NCI-H748 (cell line): Measurements from ENCODE around the gene TTC24.

Experiments
- DNase-seq: peaks from one replicate; lab custom pipeline; 2025; ENCODE audit not compliant: unreplicated experiment; lab: John Stamatoyannopoulos, UW

TTC24 gene

GRCh38 chr1:156553860-156554485 is 25.6 kb upstream of the TTC24 start:
- no peak for DNase-seq

- DNase-seq, result no peak
These were observed 24.6 kb upstream of the TTC24 start for GRCh38 chr1:156554971-156555370.

GRCh38 chr1:156555715-156556114 is 23.8 kb upstream of the TTC24 start:
- DNase-seq, result no peak

- no peak for DNase-seq
These were observed 23.2 kb upstream of the TTC24 start for GRCh38 chr1:156556354-156556753.

- no peak for DNase-seq
These were observed 20.3 kb upstream of the TTC24 start for GRCh38 chr1:156559086-156559796.

- DNase-seq, result no peak
These were observed 19.6 kb upstream of the TTC24 start for GRCh38 chr1:156559797-156560385.

GRCh38 chr1:156560585-156561163 is 18.8 kb upstream of the TTC24 start:
- no peak for DNase-seq

GRCh38 chr1:156565519-156565918 is 14.0 kb upstream of the TTC24 start:
- no peak for DNase-seq

- no peak for DNase-seq
These were observed 13.1 kb upstream of the TTC24 start for GRCh38 chr1:156566436-156566835.

GRCh38 chr1:156571261-156571852 is 8.2 kb upstream of the TTC24 start:
- DNase-seq, result no peak

GRCh38 chr1:156571919-156572662 is 7.4 kb upstream of the TTC24 start, which contains the start of gene IQGAP3:
Gene IQGAP3, minus strand, starts transcription at chr1:156572565. Its CDS starts 36 bp downstream, at chr1:156572529.
- peak; percentile 89 for DNase-seq

- no peak for DNase-seq
These were observed 6.9 kb upstream of the TTC24 start for GRCh38 chr1:156572663-156573018.

- DNase-seq, result no peak
These were observed 5.4 kb upstream of the TTC24 start for GRCh38 chr1:156574039-156574633.

- DNase-seq, result peak; percentile 50
These were observed 2.0 kb upstream of the TTC24 start for GRCh38 chr1:156577550-156577949.

- DNase-seq, result no peak
These were observed 1.5 kb upstream of the TTC24 start for GRCh38 chr1:156578055-156578454.

- DNase-seq, result no peak
These were observed 2.3 kb downstream of the TTC24 start for GRCh38 chr1:156581661-156582387.

- DNase-seq, result no peak
These were observed 3.0 kb downstream of the TTC24 start for GRCh38 chr1:156582388-156583017.

- DNase-seq, result peak; percentile 76
These were observed 4.5 kb downstream of the TTC24 start for GRCh38 chr1:156583821-156584622.

GRCh38 chr1:156584813-156585212 is 5.3 kb downstream of the TTC24 start:
- peak; percentile 57 for DNase-seq
